DOHH2 (cell line): ENCODE data around the gene TRIOBP.

Experiments used
- CTCF ChIP-seq: fragments of 200-600 bp; sonication (generic); IDR thresholded peaks from one replicate; pipeline ENCODE4 v1.5.1; 2014; ENCODE audit warnings: antibody characterized with exemption, mild to moderate bottlenecking, low read depth, low read length; ENCODE audit not compliant: poor library complexity, severe bottlenecking
- EZH2phosphoT487 ChIP-seq: fragments of 200-600 bp; sonication (generic); IDR thresholded peaks from 2 replicates; pipeline ENCODE4 v1.6.1; 2017; ENCODE audit warnings: borderline replicate concordance, mild to moderate bottlenecking, antibody characterized with exemption, low read length, moderate library complexity, mixed read lengths

GRCh38 chr22:37731804-37732471, 35.1 kb downstream of the TRIOBP start:
- no peak for TF ChIP-seq CTCF
- TF ChIP-seq EZH2phosphoT487: no peak
